ENCODE data around the gene PCSK9.

The PCSK9 gene

DNA sequence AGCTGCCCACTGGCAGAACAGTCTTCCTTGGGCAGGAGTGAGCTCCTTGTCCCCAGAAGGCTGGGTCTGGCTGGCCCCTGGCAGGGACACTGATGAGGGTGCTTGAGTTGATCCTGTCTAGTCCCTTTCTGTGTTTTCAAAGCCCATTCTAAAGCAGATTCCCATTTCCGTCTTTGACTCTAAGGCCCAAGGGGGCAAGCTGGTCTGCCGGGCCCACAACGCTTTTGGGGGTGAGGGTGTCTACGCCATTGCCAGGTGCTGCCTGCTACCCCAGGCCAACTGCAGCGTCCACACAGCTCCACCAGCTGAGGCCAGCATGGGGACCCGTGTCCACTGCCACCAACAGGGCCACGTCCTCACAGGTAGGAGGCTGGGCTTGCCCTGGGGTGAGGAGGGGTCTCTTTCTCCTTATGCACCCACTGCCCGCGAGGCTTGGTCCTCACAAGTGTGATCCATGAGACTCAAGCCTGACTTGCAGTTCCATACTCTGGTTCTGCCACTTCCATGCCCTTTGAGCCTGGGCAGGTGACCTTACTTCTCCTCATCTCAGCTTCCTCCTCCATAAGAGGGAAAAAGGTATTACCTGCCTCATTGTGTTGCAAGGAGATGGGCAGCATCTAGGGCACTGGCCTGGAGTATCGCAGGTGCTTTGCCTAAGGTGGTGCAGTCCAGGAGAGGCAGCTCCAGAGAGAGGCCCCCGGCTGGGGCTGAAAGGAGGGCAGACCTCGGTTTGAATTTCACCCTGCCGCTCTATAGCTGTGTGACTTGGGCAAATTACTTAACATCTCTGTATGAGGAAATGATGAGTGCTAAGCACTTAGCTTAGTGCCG, 20.2 kb downstream of the PCSK9 start:
- no peak for DNase-seq (ENCODE audit: low read depth in 2 of 2)

DNA sequence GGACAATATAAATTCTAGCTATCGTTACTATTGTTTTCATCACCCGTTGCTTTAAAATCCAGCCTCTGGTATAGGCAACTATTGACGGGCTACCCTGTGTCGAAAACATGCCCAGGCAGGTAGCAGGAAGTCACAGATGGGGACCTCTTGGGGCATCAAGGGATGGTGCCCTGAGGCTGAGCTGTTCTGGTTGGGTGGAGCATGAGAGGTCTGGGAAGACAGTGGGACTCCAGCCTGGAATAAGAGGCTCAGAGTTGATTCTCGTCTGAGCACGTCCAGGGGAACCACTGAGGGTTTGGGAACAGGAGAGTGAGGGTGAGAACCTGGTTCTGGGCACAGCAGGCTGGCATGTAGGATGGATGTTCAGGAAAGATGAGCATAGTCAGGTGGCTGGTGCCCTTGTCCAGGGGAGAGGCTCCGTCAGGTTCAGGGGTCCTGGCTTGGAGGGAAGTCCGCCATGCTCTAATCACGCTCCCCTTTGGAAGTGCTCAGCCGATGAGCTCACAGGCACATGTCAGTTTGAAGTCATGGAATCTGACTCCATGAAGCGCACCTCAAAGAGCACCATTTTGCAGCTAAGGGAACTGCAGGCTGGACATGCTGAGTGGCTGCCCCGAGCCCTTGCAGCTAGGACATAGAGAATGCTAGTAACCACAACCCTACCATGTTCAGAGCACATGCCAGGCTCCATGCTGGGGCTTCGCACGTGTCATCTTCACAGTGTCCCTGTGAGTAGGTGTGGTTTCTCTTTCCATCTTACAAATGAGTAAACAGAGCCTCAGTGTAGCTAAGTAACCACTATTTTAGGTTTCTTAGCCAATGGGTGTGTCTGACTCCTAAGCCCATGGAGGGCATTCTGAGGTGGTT, 21.0 kb downstream of the PCSK9 start:
- DNase-seq (ENCODE audit: low read depth in 2 of 2) = no peak

DNA sequence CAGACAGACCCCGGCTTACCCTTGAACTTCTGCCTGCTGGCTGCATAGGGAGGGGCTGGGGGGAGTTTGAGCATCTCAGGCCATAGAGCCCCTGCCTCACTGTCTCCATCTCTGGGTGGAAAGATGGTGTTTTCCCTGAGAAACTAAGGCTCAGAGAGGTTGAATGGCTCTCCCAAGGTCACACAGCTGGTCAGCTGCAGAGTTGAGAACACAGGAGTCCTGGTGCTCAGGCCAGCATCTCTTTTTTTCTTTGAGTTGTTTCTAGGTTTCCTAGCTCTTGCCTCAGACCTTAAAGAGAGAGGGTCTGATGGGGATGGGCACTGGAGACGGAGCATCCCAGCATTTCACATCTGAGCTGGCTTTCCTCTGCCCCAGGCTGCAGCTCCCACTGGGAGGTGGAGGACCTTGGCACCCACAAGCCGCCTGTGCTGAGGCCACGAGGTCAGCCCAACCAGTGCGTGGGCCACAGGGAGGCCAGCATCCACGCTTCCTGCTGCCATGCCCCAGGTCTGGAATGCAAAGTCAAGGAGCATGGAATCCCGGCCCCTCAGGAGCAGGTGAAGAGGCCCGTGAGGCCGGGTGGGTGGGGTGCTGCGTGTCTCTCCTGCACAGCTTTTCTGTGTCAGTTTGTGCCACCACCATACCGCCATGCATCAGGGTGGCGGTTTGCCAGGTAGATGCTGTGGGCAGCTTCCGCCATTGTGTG, 21.8 kb downstream of the PCSK9 start:
- no peak for DNase-seq (ENCODE audit: low read depth in 2 of 2)

DNA sequence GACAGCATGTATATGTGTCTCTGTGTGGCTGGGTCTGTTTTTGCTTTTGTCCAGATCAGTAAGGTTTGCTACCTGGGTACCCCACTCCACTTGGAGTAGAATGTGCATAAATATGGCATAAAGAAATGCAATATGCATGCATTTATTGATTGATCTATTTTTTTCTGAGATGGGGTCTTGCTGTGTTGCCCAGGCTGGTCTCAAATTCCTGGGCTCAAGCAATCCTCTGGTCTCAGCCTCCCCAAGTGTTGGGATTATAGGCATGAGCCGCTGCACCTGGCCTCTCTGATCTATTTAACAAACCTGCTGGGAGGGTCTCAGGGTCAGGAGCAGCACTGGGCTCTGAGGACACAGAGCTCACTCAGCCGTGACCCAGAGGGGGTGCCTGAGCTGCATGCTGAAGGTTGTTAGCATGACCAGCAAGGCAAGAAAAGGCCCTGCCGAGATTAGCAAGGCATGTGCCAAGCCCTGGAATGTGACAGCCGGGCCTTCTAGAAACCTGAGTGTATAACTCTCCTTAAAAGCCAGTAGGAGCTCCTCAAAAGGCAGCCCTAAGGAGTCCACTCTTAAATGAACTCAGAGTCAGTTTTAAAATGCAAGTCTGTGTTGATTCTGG, 22.5 kb downstream of the PCSK9 start:
- no peak for DNase-seq (ENCODE audit: low read depth in 2 of 2)

DNA sequence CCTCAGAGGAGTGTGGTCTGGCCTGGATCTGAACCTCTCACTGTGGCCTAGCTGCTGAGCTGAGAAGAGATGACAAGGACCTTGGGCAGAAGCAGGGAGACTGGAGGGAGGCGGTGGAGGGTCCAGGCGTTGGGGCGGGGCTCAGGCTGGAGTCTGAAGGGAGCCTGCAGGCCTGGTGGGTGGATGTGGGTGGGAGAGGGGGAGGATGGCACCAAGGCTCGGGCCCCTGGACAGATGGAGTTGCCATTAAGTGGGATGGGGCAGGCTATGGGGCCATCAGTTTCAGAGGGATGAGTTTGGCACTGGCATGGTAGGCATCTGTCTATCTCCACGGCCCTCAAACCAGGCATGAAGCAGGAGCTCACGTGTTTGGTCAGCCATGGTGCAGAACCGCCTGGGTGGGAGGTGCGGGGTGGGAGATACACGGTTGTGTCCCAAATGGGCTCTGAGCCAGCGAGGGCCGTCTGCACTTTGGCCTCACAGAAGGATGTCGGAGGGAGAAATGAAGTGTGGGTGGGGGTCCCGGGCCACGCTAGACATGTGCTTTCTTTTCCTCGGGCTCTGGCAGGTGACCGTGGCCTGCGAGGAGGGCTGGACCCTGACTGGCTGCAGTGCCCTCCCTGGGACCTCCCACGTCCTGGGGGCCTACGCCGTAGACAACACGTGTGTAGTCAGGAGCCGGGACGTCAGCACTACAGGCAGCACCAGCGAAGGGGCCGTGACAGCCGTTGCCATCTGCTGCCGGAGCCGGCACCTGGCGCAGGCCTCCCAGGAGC, 23.6 kb downstream of the PCSK9 start:
- DNase-seq (ENCODE audit: low read depth in 2 of 2) = no peak

DNA sequence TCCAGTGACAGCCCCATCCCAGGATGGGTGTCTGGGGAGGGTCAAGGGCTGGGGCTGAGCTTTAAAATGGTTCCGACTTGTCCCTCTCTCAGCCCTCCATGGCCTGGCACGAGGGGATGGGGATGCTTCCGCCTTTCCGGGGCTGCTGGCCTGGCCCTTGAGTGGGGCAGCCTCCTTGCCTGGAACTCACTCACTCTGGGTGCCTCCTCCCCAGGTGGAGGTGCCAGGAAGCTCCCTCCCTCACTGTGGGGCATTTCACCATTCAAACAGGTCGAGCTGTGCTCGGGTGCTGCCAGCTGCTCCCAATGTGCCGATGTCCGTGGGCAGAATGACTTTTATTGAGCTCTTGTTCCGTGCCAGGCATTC, 24.2 kb downstream of the PCSK9 start:
- DNase-seq (ENCODE audit: low read depth in 2 of 2) = no peak

DNA sequence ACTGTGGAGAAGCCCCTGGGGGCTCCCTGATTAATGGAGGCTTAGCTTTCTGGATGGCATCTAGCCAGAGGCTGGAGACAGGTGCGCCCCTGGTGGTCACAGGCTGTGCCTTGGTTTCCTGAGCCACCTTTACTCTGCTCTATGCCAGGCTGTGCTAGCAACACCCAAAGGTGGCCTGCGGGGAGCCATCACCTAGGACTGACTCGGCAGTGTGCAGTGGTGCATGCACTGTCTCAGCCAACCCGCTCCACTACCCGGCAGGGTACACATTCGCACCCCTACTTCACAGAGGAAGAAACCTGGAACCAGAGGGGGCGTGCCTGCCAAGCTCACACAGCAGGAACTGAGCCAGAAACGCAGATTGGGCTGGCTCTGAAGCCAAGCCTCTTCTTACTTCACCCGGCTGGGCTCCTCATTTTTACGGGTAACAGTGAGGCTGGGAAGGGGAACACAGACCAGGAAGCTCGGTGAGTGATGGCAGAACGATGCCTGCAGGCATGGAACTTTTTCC, 24.8 kb downstream of the PCSK9 start:
- no peak for DNase-seq (ENCODE audit: low read depth in 2 of 2)

DNA sequence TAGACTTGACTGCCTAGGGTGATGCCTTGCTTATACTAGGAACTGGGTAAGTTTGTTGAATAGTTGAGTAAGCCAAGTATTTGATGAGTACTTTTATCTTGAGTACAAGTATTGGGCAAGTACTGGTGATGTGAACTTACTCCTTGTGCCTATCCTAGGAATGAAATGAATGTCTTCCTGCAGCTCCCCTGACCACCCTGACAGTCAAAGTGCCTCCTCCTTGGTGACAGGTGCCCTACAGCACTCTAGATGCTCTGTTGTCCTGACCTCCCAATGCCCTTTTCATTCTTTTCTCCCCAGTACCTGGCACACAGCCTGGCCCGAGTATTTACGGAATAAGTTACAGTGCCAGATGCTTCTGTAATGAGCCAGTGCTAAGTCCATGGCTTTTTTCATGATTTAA, 25.5 kb downstream of the PCSK9 start:
- DNase-seq (ENCODE audit: low read depth in 2 of 2) = no peak

DNA sequence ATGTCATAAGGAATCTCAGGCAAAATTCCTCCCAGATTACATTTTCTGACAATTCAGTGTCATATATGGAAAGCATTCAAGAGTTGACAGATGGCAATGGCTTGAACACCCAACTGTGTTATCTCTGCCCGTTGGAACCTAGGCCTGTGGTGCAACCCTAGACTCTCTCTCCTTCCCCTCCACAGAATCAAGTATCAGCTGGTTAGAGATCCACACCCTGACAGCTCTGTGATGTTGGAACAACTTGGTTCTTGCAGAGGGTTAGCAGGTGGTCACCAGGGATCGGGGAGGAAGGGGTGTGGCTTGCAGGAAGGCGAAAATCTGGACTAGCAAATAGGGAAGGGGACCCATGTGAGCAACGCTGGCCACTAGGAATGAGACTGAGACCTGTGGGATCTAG, 26.3 kb downstream of the PCSK9 start:
- DNase-seq (ENCODE audit: low read depth in 2 of 2) = no peak

DNA sequence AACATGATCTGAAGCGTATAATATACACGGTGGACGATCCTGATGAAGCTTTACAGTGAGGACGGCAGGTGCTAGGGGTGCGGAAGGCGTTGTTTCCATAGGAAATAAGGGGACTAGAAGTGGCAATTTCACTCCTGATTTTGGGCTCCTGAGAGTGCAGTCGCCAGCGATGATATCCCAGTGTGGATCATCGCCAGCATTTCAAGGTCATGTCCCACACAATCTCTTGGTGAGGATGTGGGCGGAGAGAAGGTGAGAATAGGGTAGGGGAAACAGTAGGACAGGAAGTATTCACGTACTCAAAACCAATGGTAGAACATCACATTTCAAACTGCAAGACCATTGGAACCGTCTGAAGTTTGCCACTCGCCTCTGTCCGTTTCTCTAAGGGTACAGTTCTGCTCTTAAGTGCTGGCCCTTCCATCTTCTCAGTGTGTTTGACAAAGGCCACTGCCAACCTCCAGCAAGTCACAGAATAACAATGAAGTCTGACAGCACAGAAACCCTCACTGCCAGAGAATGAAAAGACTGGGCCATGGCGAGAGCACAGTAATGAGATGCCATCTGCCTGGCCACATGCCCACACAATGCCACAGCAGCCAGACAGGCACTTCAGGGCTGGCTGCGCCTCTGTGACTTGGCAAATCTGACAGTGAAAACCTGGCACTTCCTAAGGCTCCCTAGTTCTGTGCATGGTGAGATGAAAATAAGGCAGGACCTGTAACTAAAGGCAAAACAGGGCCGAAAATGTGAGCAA, 27.9 kb downstream of the PCSK9 start:
- DNase-seq (ENCODE audit: low read depth in 2 of 2) = no peak

DNA sequence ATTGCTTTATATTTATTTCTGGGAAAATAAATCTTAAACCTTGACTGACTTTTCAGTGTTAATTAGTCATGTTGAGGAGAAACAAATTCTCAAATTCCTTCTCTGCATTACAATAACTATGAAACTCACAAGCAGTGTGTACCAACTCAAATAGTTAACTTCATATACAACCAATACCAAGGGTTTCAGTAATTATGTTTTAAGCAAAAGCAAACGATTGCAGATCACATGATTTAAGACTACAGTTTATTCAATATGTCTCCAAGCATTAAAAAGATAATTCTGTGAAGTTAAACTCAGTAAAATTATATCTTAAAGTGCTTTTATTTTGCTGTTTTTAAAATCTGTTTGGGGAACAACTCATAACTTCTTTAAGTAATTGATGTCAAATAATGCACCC, 28.6 kb downstream of the PCSK9 start:
- DNase-seq (ENCODE audit: low read depth in 2 of 2) = no peak

DNA sequence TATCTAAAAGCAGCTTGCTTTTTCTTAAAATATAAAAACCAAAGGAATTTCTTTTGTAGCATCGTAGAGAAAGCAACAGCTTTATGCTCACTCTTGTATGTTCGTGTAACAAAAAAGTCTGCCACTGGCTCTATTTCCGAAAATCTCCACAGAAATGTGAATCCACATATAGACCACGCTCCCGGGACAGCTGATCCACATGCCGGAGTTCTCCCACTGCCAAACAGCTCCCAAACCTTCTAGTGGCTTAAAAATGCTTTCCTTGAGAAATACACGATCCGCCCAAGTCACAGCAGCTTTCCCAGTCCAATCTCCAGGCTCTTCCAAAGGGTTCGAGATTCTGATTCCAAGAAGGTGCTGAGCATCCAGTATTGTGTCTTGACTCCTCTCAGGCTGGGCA, 29.3 kb downstream of the PCSK9 start:
- no peak for DNase-seq (ENCODE audit: low read depth in 2 of 2)

DNA sequence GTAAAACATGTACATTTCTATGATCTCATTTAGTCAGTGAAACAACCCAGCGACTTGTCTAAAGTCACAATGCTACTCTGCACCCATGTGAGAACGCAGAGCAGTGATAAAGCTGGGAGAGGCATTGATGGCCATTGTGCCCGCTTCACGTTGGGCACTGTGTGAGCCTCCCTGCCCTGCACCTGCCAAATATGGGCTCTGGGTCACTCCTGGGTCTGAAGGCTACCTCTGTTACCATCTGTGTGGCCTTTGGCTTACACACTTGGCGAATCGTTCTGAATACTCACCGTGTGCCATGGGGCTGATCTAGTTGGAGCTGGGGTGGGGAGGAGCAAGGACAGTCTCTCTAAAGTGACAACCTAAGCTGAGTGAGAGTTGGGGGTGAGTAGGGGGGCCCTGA, 29.9 kb downstream of the PCSK9 start:
- no peak for DNase-seq (ENCODE audit: low read depth in 2 of 2)

DNA sequence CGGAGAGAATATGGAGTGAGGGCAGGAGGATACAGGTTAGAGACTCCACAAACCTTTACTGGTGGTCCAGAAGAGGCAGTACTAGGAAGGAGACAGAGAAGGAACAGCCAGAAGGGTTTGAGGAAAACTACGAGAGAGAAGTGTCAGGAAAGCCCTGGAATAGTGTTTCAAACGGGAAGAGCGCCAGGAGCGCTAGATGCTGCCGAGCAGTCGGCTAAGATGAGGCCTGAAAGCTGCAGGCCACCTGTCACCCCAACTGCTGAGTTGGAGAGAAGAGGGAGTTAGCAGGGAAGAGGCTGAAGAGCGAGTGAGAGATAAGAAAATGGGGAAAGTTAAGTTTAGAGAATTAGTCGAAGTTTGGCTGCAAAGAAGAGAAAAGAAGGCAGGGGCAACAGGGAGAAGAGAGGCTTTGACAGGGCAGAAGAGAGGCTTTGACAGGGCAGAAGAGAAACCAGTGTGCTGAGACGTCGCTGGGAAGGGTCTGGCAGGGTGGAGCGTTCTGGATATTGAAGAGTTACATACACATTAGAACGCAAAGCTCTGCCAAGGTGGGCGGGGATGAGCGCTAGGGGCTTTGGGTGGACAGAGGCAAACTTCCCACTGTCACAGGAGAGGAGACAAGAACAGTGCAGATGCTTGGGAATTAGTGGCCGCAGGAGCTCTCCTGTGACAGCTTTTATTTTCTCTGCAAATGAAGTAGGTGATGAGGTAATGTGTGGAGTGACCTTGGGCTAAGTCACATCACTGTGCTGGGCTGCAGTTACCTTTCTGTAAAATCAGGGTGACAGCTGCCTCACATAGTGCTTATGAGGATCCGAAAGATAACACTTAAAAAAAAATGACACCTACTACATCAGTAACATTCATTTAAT, 31.2 kb downstream of the PCSK9 start:
- no peak for DNase-seq (ENCODE audit: low read depth in 2 of 2)

DNA sequence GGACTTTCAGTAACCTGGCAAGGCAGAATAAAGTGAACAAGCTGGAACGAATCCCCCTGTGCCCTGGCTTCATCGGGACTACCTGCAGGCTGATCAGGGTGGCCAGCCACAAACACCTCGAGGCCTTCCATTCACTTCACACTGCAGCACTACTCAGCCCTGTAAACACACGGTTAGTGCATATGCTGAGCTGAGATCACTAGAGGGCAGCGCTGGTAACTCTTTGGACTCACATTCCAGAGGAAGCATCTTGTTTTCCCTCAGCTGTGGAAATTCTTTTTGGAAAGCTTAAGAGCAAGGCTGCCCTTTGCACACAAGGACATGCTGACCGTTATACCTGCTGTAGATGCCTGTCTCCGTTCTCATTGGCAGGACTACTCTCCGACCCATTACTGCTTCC, 32.1 kb downstream of the PCSK9 start:
- DNase-seq (ENCODE audit: low read depth in 2 of 2) = no peak

DNA sequence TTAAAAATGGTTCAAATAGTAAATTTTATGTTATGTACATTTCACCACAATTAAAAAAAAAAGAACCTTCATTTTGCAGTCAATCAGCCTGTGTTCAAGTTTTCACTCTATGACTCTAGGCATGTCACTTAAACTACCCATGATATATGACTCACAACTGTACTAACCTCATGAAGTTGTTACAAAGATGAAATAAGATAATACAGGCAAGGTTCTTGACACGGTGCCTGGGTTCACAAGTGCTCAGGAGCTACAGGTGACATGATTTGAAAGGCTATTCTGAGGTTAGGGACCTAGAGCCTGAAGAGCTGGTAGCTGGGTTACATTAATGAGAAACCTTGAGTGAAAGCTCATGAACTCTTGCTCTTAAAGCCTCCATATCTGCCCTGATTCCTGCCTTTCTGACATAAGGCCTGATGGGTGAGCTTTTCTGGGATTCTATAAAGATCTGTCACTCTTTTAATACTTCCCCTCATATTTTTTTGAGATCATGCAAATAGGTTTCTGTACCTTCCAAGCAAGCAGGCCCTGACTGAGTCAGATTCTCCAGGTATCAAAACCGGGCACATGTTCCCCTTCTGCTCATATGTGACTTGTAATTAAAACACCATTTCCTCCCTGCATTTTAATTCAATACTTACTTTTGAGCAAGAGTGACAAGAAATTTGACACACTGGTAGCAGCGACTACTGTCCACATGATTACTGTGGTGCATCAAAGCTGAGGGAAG, 34.0 kb downstream of the PCSK9 start:
- no peak for DNase-seq (ENCODE audit: low read depth in 2 of 2)

DNA sequence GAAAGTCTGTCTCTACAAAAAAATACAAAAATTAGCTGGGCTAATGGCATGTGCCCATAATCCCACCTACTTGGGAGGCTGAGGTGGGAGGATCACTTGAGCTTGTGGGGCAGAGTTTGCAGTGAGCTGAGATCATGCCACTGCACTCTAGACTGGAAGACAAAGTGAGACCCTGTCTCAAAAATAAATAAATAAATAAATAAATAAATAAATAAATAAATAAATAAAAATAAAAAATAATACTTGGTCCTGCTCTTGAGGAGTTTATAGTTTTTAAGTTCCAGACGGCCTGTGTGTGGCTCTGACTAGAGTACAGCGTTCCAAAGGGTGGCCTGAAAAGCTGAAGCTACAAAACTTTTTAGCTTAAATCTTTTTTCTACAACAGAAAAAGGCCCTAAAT, 35.1 kb downstream of the PCSK9 start:
- no peak for DNase-seq (ENCODE audit: low read depth in 2 of 2)

DNA sequence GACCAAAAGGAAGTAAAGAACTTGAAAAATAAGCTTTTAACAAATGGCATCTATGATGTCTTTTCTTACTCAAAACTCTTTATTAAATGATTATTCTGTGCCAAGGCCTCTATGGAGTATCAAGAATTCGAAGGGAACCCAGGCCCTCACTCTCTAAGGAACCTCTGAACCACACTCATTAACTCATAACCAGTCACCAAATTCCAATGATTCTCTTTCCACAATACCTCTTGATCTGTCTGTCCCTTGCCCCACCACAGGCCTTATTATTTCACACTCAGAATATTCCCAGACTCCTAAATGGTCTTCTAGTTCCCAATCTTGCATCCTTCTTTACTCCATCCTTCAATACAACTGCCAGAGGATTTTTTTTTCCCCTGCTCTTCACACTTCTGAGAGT, 37.0 kb downstream of the PCSK9 start:
- DNase-seq (ENCODE audit: low read depth in 2 of 2) = no peak

DNA sequence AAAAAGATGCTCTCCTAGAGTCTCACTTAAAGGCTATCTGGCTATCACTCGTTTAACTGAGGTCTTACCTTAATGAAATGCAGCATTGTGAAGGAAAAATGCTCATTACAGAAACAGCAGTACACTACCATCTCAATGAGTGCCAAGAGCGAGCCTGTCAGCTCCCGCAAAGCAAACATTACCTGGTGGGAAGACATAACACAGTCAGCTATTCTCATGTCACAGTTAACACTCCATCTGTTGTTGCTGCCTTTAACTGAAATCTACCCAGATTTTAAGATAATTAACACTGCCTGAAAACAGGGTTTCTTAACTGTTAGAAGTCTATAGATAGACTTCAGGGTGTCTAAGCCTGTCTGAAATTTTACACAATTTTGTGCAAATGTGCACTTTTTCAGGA, 39.1 kb downstream of the PCSK9 start:
- no peak for DNase-seq (ENCODE audit: low read depth in 2 of 2)

Data from fibroblast of skin of left biceps (primary cell).